ENCODE measurements around the gene CSMD2. TPM values are rescaled to one million over a fixed set of nuclear protein-coding genes. Genes with fewer than 3 reads are reported as not detected.

Gene CSMD2
- total and polyA plus RNA-seq, 2 of the 8 experiments (the other 6 are each of a cell fraction or from before 2014, with no cell fraction given), result 7.0 to 14.7 TPM

GRCh38 chr1:33660244-33660643 lies 504.8 kb downstream of the CSMD2 start:
- Histone ChIP-seq H3K23ac (ENCODE audit: insufficient read length) (no peak overlapping the region), H3K27ac (ENCODE audit: low read depth, low read length) (no peak overlapping the region), H2AFZ (ENCODE audit: low read length) (no peak overlapping the region), H3K56ac (replicated peaks; ENCODE audit: insufficient read length, low read depth, low read length) (no peak overlapping the region), H4K5ac (ENCODE audit: insufficient read length, low read depth, low read length) (no peak overlapping the region), H3K27me3 (replicated peaks in 1 of 4; ENCODE audit: control insufficient read depth in 3 of 4, extremely low read depth in 1 of 4, insufficient read depth in 3 of 4, low read length in 3 of 4) (no peaks in the 10 kb centered on the region), H2BK120ac (replicated peaks; ENCODE audit: low read depth, low read length) (no peak overlapping the region), H4K20me1 (replicated peaks in 1 of 2; ENCODE audit: control insufficient read depth in 1 of 2, insufficient read depth in 2 of 2, low read length in 2 of 2) (no peaks in the 10 kb centered on the region), H3K14ac (ENCODE audit: insufficient read length) (no peak overlapping the region), H3K4ac (replicated peaks; ENCODE audit: insufficient read length, low read depth, low read length) (no peak overlapping the region), H2BK20ac (ENCODE audit: low read length) (no peak overlapping the region), H2BK5ac (ENCODE audit: low read depth, low read length) (no peak overlapping the region), H2BK15ac (ENCODE audit: low read length) (no peak overlapping the region), H3K4me1 (replicated peaks in 1 of 4; ENCODE audit: control insufficient read depth in 3 of 4, insufficient read depth in 4 of 4, low read length in 3 of 4) (no peaks in the 10 kb centered on the region), H3K23me2 (ENCODE audit: low read depth, low read length) (no peaks in the 10 kb centered on the region), H3K79me2 (ENCODE audit: control insufficient read depth in 1 of 2, insufficient read depth in 2 of 2, low read length in 2 of 2) (no peaks in the 10 kb centered on the region), H2BK12ac (ENCODE audit: low read depth, low read length) (no peak overlapping the region), H3K9ac (replicated peaks in 1 of 4; ENCODE audit: extremely low read depth in 1 of 4, low read depth in 3 of 4, low read length in 3 of 4) (no peak overlapping the region), H2AK5ac (ENCODE audit: low read depth, low read length) (no peak overlapping the region), H4K8ac (ENCODE audit: extremely low read depth, insufficient read depth, low read length) (no peak overlapping the region), H3K9me3 (ENCODE audit: insufficient read depth in 2 of 2, low read depth in 1 of 2, low read length in 1 of 2) (no peaks in the 10 kb centered on the region), H3K79me1 (ENCODE audit: low read depth, low read length) (no peaks in the 10 kb centered on the region), H3K18ac (ENCODE audit: extremely low read depth, low read length) (no peak overlapping the region), H3K36me3 (ENCODE audit: control insufficient read depth in 2 of 4, insufficient read depth in 4 of 4, low read length in 3 of 4) (peaks cover 2 to 10% (median 5%) of the 10 kb centered on the region in 4 experiments; a peak in 5 of 8 replicates), H3K4me3 (ENCODE audit: extremely low read depth in 1 of 4, insufficient read depth in 2 of 4, low read depth in 3 of 4, low read length in 4 of 4) (no peak overlapping the region), H4K91ac (replicated peaks; ENCODE audit: insufficient read length, low read length) (no peak overlapping the region), H3K4me2 (ENCODE audit: insufficient read depth in 1 of 2, low read depth in 2 of 2, low read length in 2 of 2) (no peak overlapping the region)
- DNase-seq (ENCODE audit: low read depth in 1 of 2, low spot score in 2 of 2) (no peak), FAIRE-seq (no peak)
- 90% methylated on average over 5 of the region's 5 CpGs; no CpG with 5 or more reads in 1 of the 2 experiments for WGBS, 2 experiments (ENCODE audit: extremely low coverage in 1 of 2, insufficient coverage in 1 of 2, insufficient read length in 1 of 2, insufficient replicate concordance in 2 of 2, low coverage in 1 of 2, low lambda C conversion rate in 2 of 2, missing lambda C conversion rate in 1 of 2)
- POLR2A ChIA-PET (ENCODE audit: partially characterized antibody), result interaction anchor here (0.6 kb wide), 1 partner anchor 497 kb away, joined by 3 read pairs; no protein-coding TSS in a partner anchor
- TF ChIP-seq RNF2 (IDR thresholded peaks at IDR 0.05; ENCODE audit: borderline replicate concordance, low read depth, low read length, missing control alignments, poor library complexity, severe bottlenecking), result no peak
- CTCF ChIA-PET (ENCODE audit: partially characterized antibody), result interaction anchor here (1.3 to 8.8 kb wide), 3 partner anchors 8 to 28 kb away, joined by 4 to 60 read pairs (median 4); no protein-coding TSS in a partner anchor
